SU-DHL-6 (cell line): ENCODE measurements around the gene IGFL3.

ENCODE experiments used
- H2AFZ ChIP-seq: fragments of 200-600 bp; sonication (generic); 2 replicates; pipeline ENCODE4 v1.6.1; 2014; ENCODE audit warnings: low read depth, mild to moderate bottlenecking, moderate library complexity, mixed read lengths, antibody characterized with exemption, low read length; ENCODE audit not compliant: severe bottlenecking
- H3F3A ChIP-seq: fragments of 200-600 bp; shearing (Covaris generic); 2 replicates; pipeline ENCODE4 v1.6.0; 2016; ENCODE audit warnings: antibody characterized with exemption, mild to moderate bottlenecking; ENCODE audit not compliant: insufficient read depth
- H3K27ac ChIP-seq: fragments of 200-600 bp; sonication (generic); 2 replicates; pipeline ENCODE4 v1.5.1; 2016; ENCODE audit warnings: low read depth, mild to moderate bottlenecking, low read length, moderate library complexity, mixed read lengths
- H3K27me3 ChIP-seq: fragments of 200-600 bp; sonication (generic), shearing (Covaris generic); 2 replicates; pipeline ENCODE4 v1.6.0; 2014; ENCODE audit warnings: mild to moderate bottlenecking, low read length
- H3K36me3 ChIP-seq: fragments of 200-600 bp; sonication (generic); 2 replicates; pipeline ENCODE4 v1.6.1; 2014; ENCODE audit warnings: mild to moderate bottlenecking, low read length, mixed read lengths
- H3K4me2 ChIP-seq: fragments of 300-600, 200-600 bp; shearing (Covaris generic), sonication (generic); 2 replicates; pipeline ENCODE4 v1.6.0; 2014; ENCODE audit warnings: low read length, low read depth, mild to moderate bottlenecking; ENCODE audit not compliant: poor library complexity, severe bottlenecking
- H3K4me3 ChIP-seq: fragments of 200-600 bp; sonication (generic); 2 replicates; pipeline ENCODE4 v1.5.1; 2014; ENCODE audit warnings: antibody characterized with exemption, low read length, mild to moderate bottlenecking, mixed read lengths; ENCODE audit not compliant: insufficient read depth, poor library complexity, severe bottlenecking
- H3K79me2 ChIP-seq: fragments of 200-600 bp; sonication (generic); 2 replicates; pipeline ENCODE4 v1.6.1; 2014; ENCODE audit warnings: mild to moderate bottlenecking, low read length, moderate library complexity; ENCODE audit not compliant: insufficient read depth
- H3K9ac ChIP-seq: fragments of 200-600 bp; sonication (generic); 2 replicates; pipeline ENCODE4 v1.7.0; 2014; ENCODE audit warnings: mild to moderate bottlenecking, low read length
- H3K9me2 ChIP-seq: fragments of 200-600 bp; sonication (generic); replicated peaks from 2 replicates; pipeline ENCODE4 v1.6.1; 2014; ENCODE audit warnings: low read length; ENCODE audit not compliant: insufficient read depth
- H3K9me3 ChIP-seq: fragments of 200-600 bp; sonication (generic); 2 replicates; pipeline ENCODE4 v1.6.1; 2014; ENCODE audit warnings: low read length, mixed read lengths; ENCODE audit not compliant: insufficient read depth
- H4K20me1 ChIP-seq: fragments of 200-600 bp; sonication (generic); 2 replicates; pipeline ENCODE4 v1.6.1; 2014; ENCODE audit warnings: low read depth, mild to moderate bottlenecking, antibody characterized with exemption, low read length, moderate library complexity, mixed read lengths
- EZH2phosphoT487 ChIP-seq: fragments of 200-600 bp; sonication (generic), shearing (Covaris generic); conservative IDR thresholded peaks from 2 replicates; pipeline ENCODE4 v1.6.1; 2018; ENCODE audit warnings: mild to moderate bottlenecking, antibody characterized with exemption, low read length, moderate library complexity, mixed read lengths
- TF ChIP-seq, protein P1 (sequence below): fragments of 200-600 bp; sonication (generic); IDR thresholded peaks from one replicate; pipeline ENCODE4 v1.5.1; 2017; ENCODE audit warnings: antibody characterized with exemption, mild to moderate bottlenecking, low read length, moderate library complexity; ENCODE audit not compliant: insufficient read depth, poor library complexity, severe bottlenecking

IGFL3 gene

DNA sequence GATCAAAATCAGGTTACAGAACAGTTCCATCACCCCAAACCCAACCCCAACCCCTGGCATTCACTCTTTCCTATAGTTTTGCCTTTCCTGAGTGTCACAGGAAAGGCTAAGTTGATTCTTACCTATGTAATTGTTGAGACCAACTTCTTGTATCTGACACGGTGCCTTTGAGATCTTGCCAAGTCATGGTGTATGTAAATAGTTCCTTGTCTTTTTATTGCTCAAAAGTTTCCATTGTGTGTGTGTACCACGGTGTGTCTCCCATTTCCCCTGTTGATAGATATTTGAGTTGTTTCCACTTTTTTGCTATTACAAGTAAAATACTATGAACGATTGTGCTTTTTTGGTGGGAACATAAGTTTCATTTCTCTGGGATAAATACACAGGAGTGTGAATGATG is 20.3 kb upstream of the IGFL3 start:
- no peak overlapping the region for H3K4me3 ChIP-seq
- H3K9me2 ChIP-seq, result no peaks in the 10 kb centered on the region
- H3F3A ChIP-seq, result no peaks in the 10 kb centered on the region
- no peaks in the 10 kb centered on the region for H3K27me3 ChIP-seq
- no peak overlapping the region for H3K27ac ChIP-seq
- H3K4me2 ChIP-seq, result no peak overlapping the region
- no peaks in the 10 kb centered on the region for H3K36me3 ChIP-seq
- H3K9ac ChIP-seq, result no peak overlapping the region
- no peaks in the 10 kb centered on the region for H3K79me2 ChIP-seq
- H4K20me1 ChIP-seq, result no peaks in the 10 kb centered on the region
- no peak for TF ChIP-seq EZH2phosphoT487
- TF ChIP-seq, protein P1, sequence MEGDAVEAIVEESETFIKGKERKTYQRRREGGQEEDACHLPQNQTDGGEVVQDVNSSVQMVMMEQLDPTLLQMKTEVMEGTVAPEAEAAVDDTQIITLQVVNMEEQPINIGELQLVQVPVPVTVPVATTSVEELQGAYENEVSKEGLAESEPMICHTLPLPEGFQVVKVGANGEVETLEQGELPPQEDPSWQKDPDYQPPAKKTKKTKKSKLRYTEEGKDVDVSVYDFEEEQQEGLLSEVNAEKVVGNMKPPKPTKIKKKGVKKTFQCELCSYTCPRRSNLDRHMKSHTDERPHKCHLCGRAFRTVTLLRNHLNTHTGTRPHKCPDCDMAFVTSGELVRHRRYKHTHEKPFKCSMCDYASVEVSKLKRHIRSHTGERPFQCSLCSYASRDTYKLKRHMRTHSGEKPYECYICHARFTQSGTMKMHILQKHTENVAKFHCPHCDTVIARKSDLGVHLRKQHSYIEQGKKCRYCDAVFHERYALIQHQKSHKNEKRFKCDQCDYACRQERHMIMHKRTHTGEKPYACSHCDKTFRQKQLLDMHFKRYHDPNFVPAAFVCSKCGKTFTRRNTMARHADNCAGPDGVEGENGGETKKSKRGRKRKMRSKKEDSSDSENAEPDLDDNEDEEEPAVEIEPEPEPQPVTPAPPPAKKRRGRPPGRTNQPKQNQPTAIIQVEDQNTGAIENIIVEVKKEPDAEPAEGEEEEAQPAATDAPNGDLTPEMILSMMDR, result no peak
- H3K9me3 ChIP-seq, result no peaks in the 10 kb centered on the region
- H2AFZ ChIP-seq, result no peak overlapping the region

GRCh38 chr19:46142294-46142693 is 17.8 kb upstream of the IGFL3 start:
- TF ChIP-seq, protein P1, result no peak
- TF ChIP-seq EZH2phosphoT487, result no peak
- H2AFZ ChIP-seq, result no peak overlapping the region
- no peak overlapping the region for H3K4me2 ChIP-seq

DNA sequence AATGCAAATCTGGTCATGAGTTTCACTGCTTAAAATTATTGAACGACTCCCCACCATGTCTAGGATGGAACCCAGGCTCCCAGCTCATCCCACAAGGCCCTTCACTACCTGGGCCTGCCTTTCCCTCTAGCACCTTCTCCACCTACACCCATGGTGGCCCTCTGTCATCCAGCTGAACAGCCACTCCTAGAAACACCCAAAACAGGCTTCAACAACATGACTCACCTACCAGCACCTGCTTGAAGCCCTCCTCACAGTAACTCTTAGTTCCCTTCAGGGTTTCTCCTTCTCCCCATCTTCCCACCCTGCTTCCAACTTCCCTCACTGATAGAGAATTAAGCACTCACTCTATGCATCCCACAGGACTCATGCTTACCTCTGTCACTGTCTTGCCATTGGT is 16.9 kb upstream of the IGFL3 start:
- Histone ChIP-seq H3K9me3 (no peaks in the 10 kb centered on the region), H3K27me3 (no peaks in the 10 kb centered on the region)

More at GRCh38 chr19:46142294-46142693, 17.8 kb upstream of the IGFL3 start:
- no peaks in the 10 kb centered on the region for H3F3A ChIP-seq
- no peak overlapping the region for H3K27ac ChIP-seq
- no peak overlapping the region for H3K4me3 ChIP-seq
- H4K20me1 ChIP-seq, result no peaks in the 10 kb centered on the region
- no peaks in the 10 kb centered on the region for H3K36me3 ChIP-seq
- H3K9me3 ChIP-seq, result no peaks in the 10 kb centered on the region
- H3K79me2 ChIP-seq, result no peaks in the 10 kb centered on the region
- H3K9me2 ChIP-seq, result no peaks in the 10 kb centered on the region
- no peak overlapping the region for H3K9ac ChIP-seq
- no peaks in the 10 kb centered on the region for H3K27me3 ChIP-seq

More for the DNA sequence above, 16.9 kb upstream of the IGFL3 start:
- H3K9me2 ChIP-seq, result no peaks in the 10 kb centered on the region
- no peak overlapping the region for H3K4me2 ChIP-seq
- no peaks in the 10 kb centered on the region for H3K36me3 ChIP-seq
- no peak overlapping the region for H3K9ac ChIP-seq
- H4K20me1 ChIP-seq, result no peaks in the 10 kb centered on the region
- H3K27ac ChIP-seq, result no peak overlapping the region
- H3K79me2 ChIP-seq, result no peaks in the 10 kb centered on the region
- H2AFZ ChIP-seq, result no peak overlapping the region
- TF ChIP-seq EZH2phosphoT487, result no peak
- TF ChIP-seq, protein P1, result no peak
- H3K4me3 ChIP-seq, result no peak overlapping the region
- H3F3A ChIP-seq, result no peaks in the 10 kb centered on the region
